Astrocyte of the spinal cord (primary cell): Measurements from ENCODE around the gene ELOVL5.
A peak's percentile ranks its signal among the peaks of the same experiment; 100 is the strongest.
"Not testable (repeated sequence)": the region's sequence is repeated elsewhere in the genome, so short reads cannot be mapped to it uniquely, and the experiment has no call there.

Experiments used
- DNase-seq: peaks from one replicate; pipeline ENCODE4 v3.0.0; 2011; ENCODE audit warnings: low read depth, low spot score
- H3K4me3 ChIP-seq: 2 replicates; pipeline ENCODE4 v1.5.1; 2011; ENCODE audit warnings: low read depth, mild to moderate bottlenecking, low read length, moderate library complexity
- in situ Hi-C: cut with HindIII; loops from 2 replicates; pipeline ENCODE4 v1.10.0; 2017; ENCODE audit warnings: low sequenced_read_pairs
- TF ChIP-seq, protein P1 (sequence below): IDR thresholded peaks from 2 replicates; pipeline ENCODE4 v1.5.1; 2012; ENCODE audit warnings: low read depth, mild to moderate bottlenecking, low read length, inconsistent platforms

ELOVL5 gene

GRCh38 chr6:53348371-53349208 is at the start of gene ELOVL5:
TSS of gene ELOVL5 (minus strand) at chr6:53348950. CDS start at chr6:53295699, 53,251 bp downstream.
- in situ Hi-C loops = no loop called here
- DNase-seq = peak; percentile 99
- TF ChIP-seq, protein P1, sequence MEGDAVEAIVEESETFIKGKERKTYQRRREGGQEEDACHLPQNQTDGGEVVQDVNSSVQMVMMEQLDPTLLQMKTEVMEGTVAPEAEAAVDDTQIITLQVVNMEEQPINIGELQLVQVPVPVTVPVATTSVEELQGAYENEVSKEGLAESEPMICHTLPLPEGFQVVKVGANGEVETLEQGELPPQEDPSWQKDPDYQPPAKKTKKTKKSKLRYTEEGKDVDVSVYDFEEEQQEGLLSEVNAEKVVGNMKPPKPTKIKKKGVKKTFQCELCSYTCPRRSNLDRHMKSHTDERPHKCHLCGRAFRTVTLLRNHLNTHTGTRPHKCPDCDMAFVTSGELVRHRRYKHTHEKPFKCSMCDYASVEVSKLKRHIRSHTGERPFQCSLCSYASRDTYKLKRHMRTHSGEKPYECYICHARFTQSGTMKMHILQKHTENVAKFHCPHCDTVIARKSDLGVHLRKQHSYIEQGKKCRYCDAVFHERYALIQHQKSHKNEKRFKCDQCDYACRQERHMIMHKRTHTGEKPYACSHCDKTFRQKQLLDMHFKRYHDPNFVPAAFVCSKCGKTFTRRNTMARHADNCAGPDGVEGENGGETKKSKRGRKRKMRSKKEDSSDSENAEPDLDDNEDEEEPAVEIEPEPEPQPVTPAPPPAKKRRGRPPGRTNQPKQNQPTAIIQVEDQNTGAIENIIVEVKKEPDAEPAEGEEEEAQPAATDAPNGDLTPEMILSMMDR = no peak
- H3K4me3 ChIP-seq = peak within 1 kb of the TSS; percentile 75

DNA sequence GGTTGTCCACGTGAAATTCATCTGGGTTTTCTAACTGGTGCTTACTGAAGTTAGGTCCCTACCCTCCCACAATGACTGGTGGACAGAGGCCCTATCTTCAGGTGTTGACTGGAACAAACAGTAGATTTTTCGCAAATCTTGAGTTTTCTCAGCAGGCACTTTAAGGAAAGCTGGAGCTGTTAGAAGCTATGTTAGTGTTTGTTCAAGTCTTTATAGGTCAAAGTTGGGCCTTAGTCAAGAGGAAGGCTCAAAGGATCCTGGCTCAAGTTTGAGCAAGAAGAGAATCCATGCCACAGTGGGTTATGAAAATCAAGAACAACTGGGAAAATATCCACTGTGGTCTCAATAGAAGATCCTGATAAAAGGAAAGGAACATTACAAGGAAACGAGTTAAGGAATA is 48.5 kb upstream of the ELOVL5 start:
- in situ Hi-C loops = no loop called here
- DNase-seq = no peak
- TF ChIP-seq, protein P1 = no peak
- no peak overlapping the region for H3K4me3 ChIP-seq

GRCh38 chr6:53395986-53396385 is 47.2 kb upstream of the ELOVL5 start:
- DNase-seq = no peak
- in situ Hi-C loops = no loop called here

GRCh38 chr6:53394704-53395103 is 46.0 kb upstream of the ELOVL5 start:
- DNase-seq = no peak
- no peak overlapping the region for H3K4me3 ChIP-seq
- in situ Hi-C loops = no loop called here
- TF ChIP-seq, protein P1 = no peak

More at GRCh38 chr6:53395986-53396385, 47.2 kb upstream of the ELOVL5 start:
- no peak overlapping the region for H3K4me3 ChIP-seq
- TF ChIP-seq, protein P1 = no peak

DNA sequence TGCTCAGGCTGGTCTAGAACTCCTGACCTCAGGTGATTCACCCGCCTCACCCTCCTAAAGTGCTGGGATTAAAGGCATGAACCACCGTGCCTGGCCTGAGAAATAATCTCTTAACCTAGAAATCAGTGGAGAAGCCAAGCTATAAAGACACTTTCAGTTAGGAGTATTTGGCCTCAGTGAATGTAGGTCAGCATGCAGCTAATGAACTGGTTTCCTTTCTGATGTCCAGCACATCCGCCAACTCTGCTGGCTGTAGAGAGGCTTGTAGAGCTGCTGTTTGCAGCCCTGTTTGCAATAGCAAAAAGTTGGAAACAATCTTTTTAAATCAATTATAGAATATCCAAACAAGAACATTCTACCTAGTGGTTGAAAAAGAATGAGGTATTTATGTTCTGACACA is 42.4 kb upstream of the ELOVL5 start:
- no peak for DNase-seq
- H3K4me3 ChIP-seq = no peak overlapping the region
- TF ChIP-seq, protein P1 = no peak
- in situ Hi-C loops = no loop called here

- DNase-seq = no peak
- TF ChIP-seq, protein P1 = no peak
- in situ Hi-C loops = no loop called here
- H3K4me3 ChIP-seq = no peak overlapping the region
Observed at GRCh38 chr6:53390010-53390409, 41.3 kb upstream of the ELOVL5 start.

DNA sequence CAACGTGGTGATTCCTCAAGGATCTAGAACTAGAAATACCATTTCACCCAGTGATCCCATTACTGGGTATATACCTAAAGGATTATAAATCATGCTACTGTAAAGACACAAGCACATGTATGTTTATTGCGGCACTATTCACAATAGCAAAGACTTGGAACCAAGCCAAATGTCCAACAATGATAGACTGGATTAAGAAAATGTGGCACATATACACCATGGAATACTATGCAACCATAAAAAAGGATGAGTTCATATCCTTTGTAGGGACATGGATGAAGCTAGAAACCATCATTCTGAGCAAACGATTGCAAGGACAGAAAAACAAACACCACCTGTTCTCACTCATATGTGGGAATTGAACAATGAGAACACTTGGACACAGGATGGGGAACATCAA is 39.9 kb upstream of the ELOVL5 start:
- DNase-seq, H3K4me3 ChIP-seq, in situ Hi-C loops: not testable (repeated sequence)
